Gastroesophageal sphincter (tissue), 4 donors: ENCODE results near the gene CD300LB. TPM values are rescaled to one million over a fixed set of nuclear protein-coding genes. Genes with fewer than 3 reads are reported as not detected.
"Not testable (repeated sequence)": the region's sequence is repeated elsewhere in the genome, so short reads cannot be mapped to it uniquely, and the experiment has no call there.

ENCODE experiments used
- ATAC-seq: fragments of 150-250 bp; one replicate; pipeline ENCODE4 v1.9.1; 2016; ENCODE audit warnings: mild to moderate bottlenecking, moderate library complexity
- H3K27ac ChIP-seq, 4 donors: fragments of 200-600 bp; sonication (generic) in 3 of 4; 1 replicate in 3 of 4; 2 replicates in 1 of 4; pipeline ENCODE4 v1.5.1; 2016 to 2019
- H3K27me3 ChIP-seq: fragments of 200-600 bp; sonication (generic); one replicate; pipeline ENCODE4 v1.5.1; 2019
- H3K36me3 ChIP-seq, 2 donors: fragments of 200-600 bp; sonication (generic); one replicate each; pipeline ENCODE4 v1.5.1; 2019; ENCODE audit warnings: control low read depth in 1 of 2
- H3K4me1 ChIP-seq, 3 donors: fragments of 200-600 bp; sonication (generic); 1 replicate in 2 of 3; 2 replicates in 1 of 3; pipeline ENCODE4 v1.5.1; 2016 to 2019; ENCODE audit warnings: control low read depth in 2 of 3
- H3K4me3 ChIP-seq, 2 donors: fragments of 200-600 bp; sonication (generic); one replicate each; pipeline ENCODE4 v1.5.1; 2019; ENCODE audit warnings: mild to moderate bottlenecking in 1 of 2, moderate library complexity in 1 of 2
- H3K9me3 ChIP-seq, 3 donors: fragments of 200-600 bp; sonication (generic); one replicate each; pipeline ENCODE4 v1.5.1; 2017 to 2019; ENCODE audit warnings: control low read depth in 2 of 3
- CTCF ChIP-seq, 4 experiments: fragments of 200-600 bp in 2 of 4; fragments of 450-650 bp in 2 of 4; sonication (generic) in 1 of 4; IDR thresholded peaks; one replicate each; pipeline ENCODE4 v1.5.1; 2017 to 2019; ENCODE audit warnings: antibody characterized with exemption in 4 of 4, mild to moderate bottlenecking in 2 of 4, moderate library complexity in 2 of 4
- EP300 ChIP-seq: sonication (generic); formaldehyde crosslinking; IDR thresholded peaks from one replicate; pipeline ENCODE4 v1.6.1; 2017; ENCODE audit warnings: antibody characterized with exemption, mild to moderate bottlenecking
- POLR2A ChIP-seq, 2 donors: fragments of 450-650 bp; IDR thresholded peaks; one replicate each; pipeline ENCODE4 v1.6.1; 2017; ENCODE audit warnings: antibody characterized with exemption in 2 of 2, mild to moderate bottlenecking in 2 of 2, moderate library complexity in 1 of 2
- POLR2AphosphoS5 ChIP-seq: sonication (generic); formaldehyde crosslinking; IDR thresholded peaks from one replicate; pipeline ENCODE4 v1.6.1; 2017; ENCODE audit warnings: antibody characterized with exemption
- WGBS, 2 donors: methylation state at CpG; one replicate each; pipeline ENCODE4 v1.1.5; 2018; ENCODE audit warnings: low coverage in 1 of 2; 5-methylcytosine and 5-hydroxymethylcytosine counted together
- total RNA-seq, 4 donors: library from RNA; depleted of rRNA; stranded (reverse); fragments of >200 nt; gene quantifications; one replicate each; pipeline ENCODE4 v1.1.0, GENCODE V29; 2016

The CD300LB gene
- total RNA-seq, 4 donors from 2014 or later = 0.67 to 1.0 TPM; not detected in 2

GRCh38 chr17:74508156-74508555 lies 23.1 kb downstream of the CD300LB start:
- TF ChIP-seq CTCF (IDR thresholded peaks at IDR 0.05) (no peak), POLR2A (IDR thresholded peaks at IDR 0.05) (no peak), POLR2AphosphoS5 (no peak), EP300 (no peak)
- peaks cover 24% of the 10 kb centered on the region for H3K27me3 ChIP-seq
- no peak for ATAC-seq
- H3K9me3 ChIP-seq = no peaks in the 10 kb centered on the region
- H3K4me1 ChIP-seq = no peaks in the 10 kb centered on the region
- H3K27ac ChIP-seq = no peak overlapping the region
- H3K4me3 ChIP-seq = no peak overlapping the region
- H3K36me3 ChIP-seq = no peaks in the 10 kb centered on the region

DNA sequence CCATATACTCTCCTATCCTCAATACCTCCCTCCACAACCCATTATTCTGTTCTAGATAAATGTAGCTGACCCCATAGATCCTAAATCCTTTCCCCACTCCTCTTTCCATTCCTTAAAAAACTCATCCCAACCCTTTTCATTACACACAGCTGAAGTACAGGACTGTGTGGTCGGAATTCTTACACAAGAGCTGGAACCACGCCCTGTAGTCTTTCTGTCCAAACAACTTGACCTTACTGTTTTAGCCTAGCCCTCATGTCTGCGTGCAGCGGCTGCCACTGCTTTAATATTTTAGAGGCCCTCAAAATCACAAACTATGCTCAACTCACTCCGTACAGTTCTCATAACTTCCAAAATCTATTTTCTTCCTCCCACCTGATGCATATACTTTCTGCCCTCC lies 27.3 kb downstream of the CD300LB start:
- H3K4me1 ChIP-seq, H3K36me3 ChIP-seq, H3K9me3 ChIP-seq, H3K4me3 ChIP-seq, ATAC-seq, H3K27ac ChIP-seq: not testable (repeated sequence)
- 65 to 71% methylated on average over 5 of the region's 5 CpGs for WGBS, 2 donors
- peaks cover 33% of the 10 kb centered on the region for H3K27me3 ChIP-seq

DNA sequence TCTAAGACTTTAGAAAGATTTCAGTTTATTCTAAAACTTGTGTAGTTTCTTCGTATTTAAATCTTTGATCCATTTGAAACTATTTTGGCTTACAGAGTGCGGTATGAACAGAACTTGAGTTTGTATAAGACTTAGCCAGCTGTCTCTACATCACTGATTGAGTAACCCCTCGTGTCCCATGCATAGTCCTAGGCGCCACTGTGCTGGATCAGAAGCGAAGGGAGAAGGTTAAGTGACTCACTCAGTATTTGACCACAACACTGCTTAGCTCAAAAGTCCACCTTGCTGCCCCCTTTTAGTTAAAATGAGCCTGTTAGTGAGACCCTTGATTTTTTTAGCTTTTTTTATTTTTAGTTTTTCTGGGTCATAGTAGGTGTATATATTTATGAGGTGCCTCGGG lies 28.4 kb downstream of the CD300LB start:
- H3K27me3 ChIP-seq = peaks cover 33% of the 10 kb centered on the region
- H3K4me3 ChIP-seq = no peak overlapping the region
- H3K4me1 ChIP-seq = no peaks in the 10 kb centered on the region
- H3K27ac ChIP-seq = no peak overlapping the region
- WGBS, 2 donors = 44 to 54% methylated on average over 6 of the region's 6 CpGs
- H3K9me3 ChIP-seq = no peaks in the 10 kb centered on the region
- H3K36me3 ChIP-seq = no peaks in the 10 kb centered on the region
- no peak for ATAC-seq
- no peak for TF ChIP-seq POLR2A (IDR thresholded peaks at IDR 0.05)
- no peak for TF ChIP-seq EP300
- no peak for TF ChIP-seq CTCF (IDR thresholded peaks at IDR 0.05)
- no peak for TF ChIP-seq POLR2AphosphoS5

GRCh38 chr17:74499992-74500391 lies 31.3 kb downstream of the CD300LB start:
- H3K4me3 ChIP-seq = no peak overlapping the region
- H3K27ac ChIP-seq = no peak overlapping the region
- TF ChIP-seq POLR2AphosphoS5 (no peak), EP300 (no peak), CTCF (IDR thresholded peaks at IDR 0.05) (no peak), POLR2A (IDR thresholded peaks at IDR 0.05) (no peak)
- 79 to 88% methylated on average over 3 of the region's 3 CpGs for WGBS, 2 donors
- no peaks in the 10 kb centered on the region for H3K9me3 ChIP-seq
- H3K27me3 ChIP-seq = peaks cover 33% of the 10 kb centered on the region
- H3K4me1 ChIP-seq = no peaks in the 10 kb centered on the region
- ATAC-seq = no peak
- no peaks in the 10 kb centered on the region for H3K36me3 ChIP-seq

DNA sequence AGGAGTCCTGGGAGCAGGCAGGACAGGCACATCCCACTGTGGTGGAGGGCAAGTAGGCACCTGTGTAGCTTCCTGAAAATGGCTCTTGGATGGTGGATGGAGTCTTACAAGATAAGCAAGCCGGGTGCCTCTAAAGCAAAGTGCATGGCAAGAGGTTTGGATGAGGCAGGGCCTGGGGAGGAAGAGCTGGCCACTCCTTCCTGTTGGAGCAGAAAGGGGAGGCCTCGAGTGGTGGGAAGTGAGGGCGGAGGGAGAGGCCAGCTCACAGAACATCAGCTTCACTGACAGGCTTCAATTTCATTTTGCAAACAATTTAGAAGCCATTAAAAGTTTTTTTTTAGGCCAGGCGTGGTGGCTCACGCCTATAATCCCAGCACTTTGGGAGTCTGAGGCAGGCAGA lies 33.8 kb downstream of the CD300LB start:
- H3K27me3 ChIP-seq = peaks cover 34% of the 10 kb centered on the region
- TF ChIP-seq POLR2A (IDR thresholded peaks at IDR 0.05) = no peak
- TF ChIP-seq EP300 = no peak
- no peak for TF ChIP-seq CTCF (IDR thresholded peaks at IDR 0.05)
- TF ChIP-seq POLR2AphosphoS5 = no peak
- ATAC-seq = no peak
- WGBS, 2 donors = 39 to 61% methylated on average over 3 to 4 of the region's 5 CpGs
- H3K27ac ChIP-seq = no peak overlapping the region
- no peaks in the 10 kb centered on the region for H3K9me3 ChIP-seq
- no peaks in the 10 kb centered on the region for H3K4me1 ChIP-seq
- H3K36me3 ChIP-seq = no peaks in the 10 kb centered on the region
- no peak overlapping the region for H3K4me3 ChIP-seq

GRCh38 chr17:74493331-74493833 lies 37.9 kb downstream of the CD300LB start:
- 37 to 49% methylated on average over 3 to 8 of the region's 11 CpGs for WGBS, 2 donors
- Histone ChIP-seq H3K4me3 (no peak overlapping the region), H3K4me1 (no peaks in the 10 kb centered on the region), H3K27me3 (peaks cover 26% of the 10 kb centered on the region), H3K9me3 (no peaks in the 10 kb centered on the region), H3K27ac (no peak overlapping the region), H3K36me3 (no peaks in the 10 kb centered on the region)
- no peak for ATAC-seq
- TF ChIP-seq EP300 = no peak
- TF ChIP-seq POLR2AphosphoS5 = no peak
- TF ChIP-seq CTCF (IDR thresholded peaks at IDR 0.05) = peak; percentile 78 to 86 (median 82)
- no peak for TF ChIP-seq POLR2A (IDR thresholded peaks at IDR 0.05)
